Jurkat, Clone E6-1 (cell line): ENCODE results near the gene JTB.

Experiments used
- DNase-seq: peaks from one replicate; pipeline ENCODE4 v3.0.0-alpha.2; 2011; ENCODE audit warnings: low read depth, low spot score
- H3K4me3 ChIP-seq: 2 replicates; pipeline ENCODE4 v1.5.1; 2011; ENCODE audit warnings: mild to moderate bottlenecking, low read length, control low read depth, moderate library complexity

JTB gene

GRCh38 chr1:153940756-153941155 lies 36.7 kb downstream of the JTB start:
- DNase-seq, result no peak
- H3K4me3 ChIP-seq, result no peak overlapping the region

GRCh38 chr1:153939476-153939875 lies 38.0 kb downstream of the JTB start:
- H3K4me3 ChIP-seq, result no peak overlapping the region
- DNase-seq, result no peak

GRCh38 chr1:153938996-153939395 lies 38.5 kb downstream of the JTB start:
- no peak for DNase-seq
- no peak overlapping the region for H3K4me3 ChIP-seq

- H3K4me3 ChIP-seq, result no peak overlapping the region
- DNase-seq, result no peak
These were observed 40.1 kb downstream of the JTB start for GRCh38 chr1:153937331-153937730.

GRCh38 chr1:153936011-153936802 lies 41.3 kb downstream of the JTB start:
- DNase-seq, result no peak
- no peak overlapping the region for H3K4me3 ChIP-seq

- H3K4me3 ChIP-seq, result no peak overlapping the region
- no peak for DNase-seq
These were observed 42.7 kb downstream of the JTB start for GRCh38 chr1:153934746-153935145.

- DNase-seq, result no peak
- no peak overlapping the region for H3K4me3 ChIP-seq
These were observed 43.5 kb downstream of the JTB start for GRCh38 chr1:153933955-153934354.

- no peak for DNase-seq
- no peak overlapping the region for H3K4me3 ChIP-seq
These were observed 44.0 kb downstream of the JTB start for GRCh38 chr1:153933430-153933829.

GRCh38 chr1:153932156-153933131 lies 45.0 kb downstream of the JTB start:
- no peak for DNase-seq

GRCh38 chr1:153929981-153930948 lies 47.2 kb downstream of the JTB start:
- DNase-seq, result no peak
- H3K4me3 ChIP-seq, result no peak overlapping the region

More at GRCh38 chr1:153932156-153933131, 45.0 kb downstream of the JTB start:
- no peak overlapping the region for H3K4me3 ChIP-seq

GRCh38 chr1:153929426-153929825 lies 48.0 kb downstream of the JTB start:
- no peak for DNase-seq

GRCh38 chr1:153928791-153929341 lies 48.6 kb downstream of the JTB start:
- DNase-seq, result no peak
- no peak overlapping the region for H3K4me3 ChIP-seq

More at GRCh38 chr1:153929426-153929825, 48.0 kb downstream of the JTB start:
- H3K4me3 ChIP-seq, result no peak overlapping the region

GRCh38 chr1:153928245-153928644 lies 49.2 kb downstream of the JTB start:
- H3K4me3 ChIP-seq, result no peak overlapping the region
- no peak for DNase-seq

GRCh38 chr1:153926405-153926804 lies 51.1 kb downstream of the JTB start:
- no peak overlapping the region for H3K4me3 ChIP-seq
- DNase-seq, result no peak
